GM19467 (cell line): Measurements from ENCODE around the gene ASF1A.
A peak's percentile ranks its signal among the peaks of the same experiment; 100 is the strongest.

ENCODE experiments used
- ATAC-seq: cut with Tn5 transposase; IDR thresholded peaks from one replicate; pipeline ENCODE4 v1.9.1; 2021; ENCODE audit warnings: mild to moderate bottlenecking, moderate library complexity; ENCODE audit not compliant: unreplicated experiment

The ASF1A gene

GRCh38 chr6:118881440-118882313 lies 12.3 kb upstream of the ASF1A start:
- peak; percentile 85 for ATAC-seq

- ATAC-seq = no peak
These were observed 11.5 kb upstream of the ASF1A start for GRCh38 chr6:118882314-118882905.

DNA sequence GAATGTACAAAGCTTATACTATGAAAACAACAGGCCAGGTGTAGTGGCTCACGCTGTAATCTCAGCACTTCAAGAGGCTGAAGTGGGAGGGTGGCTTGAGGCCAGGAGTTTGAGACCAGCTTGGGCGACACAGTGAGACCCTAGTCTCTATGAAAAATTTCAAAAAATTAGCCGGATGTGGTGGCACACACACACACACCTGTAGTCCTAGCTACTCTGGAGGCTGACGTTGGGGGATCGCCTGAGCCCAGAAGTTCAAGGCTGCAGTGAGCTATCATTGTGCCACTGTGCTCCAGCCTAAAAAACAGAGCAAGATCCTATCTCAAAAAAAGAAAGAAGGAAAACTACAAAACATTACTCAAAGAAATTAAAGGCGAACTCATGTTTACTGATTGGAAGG lies 7.3 kb upstream of the ASF1A start:
- ATAC-seq = no peak

GRCh38 chr6:118889163-118889562 lies 4.8 kb upstream of the ASF1A start:
- no peak for ATAC-seq

- ATAC-seq = no peak
These were observed 2.8 kb upstream of the ASF1A start for GRCh38 chr6:118890997-118891790.

DNA sequence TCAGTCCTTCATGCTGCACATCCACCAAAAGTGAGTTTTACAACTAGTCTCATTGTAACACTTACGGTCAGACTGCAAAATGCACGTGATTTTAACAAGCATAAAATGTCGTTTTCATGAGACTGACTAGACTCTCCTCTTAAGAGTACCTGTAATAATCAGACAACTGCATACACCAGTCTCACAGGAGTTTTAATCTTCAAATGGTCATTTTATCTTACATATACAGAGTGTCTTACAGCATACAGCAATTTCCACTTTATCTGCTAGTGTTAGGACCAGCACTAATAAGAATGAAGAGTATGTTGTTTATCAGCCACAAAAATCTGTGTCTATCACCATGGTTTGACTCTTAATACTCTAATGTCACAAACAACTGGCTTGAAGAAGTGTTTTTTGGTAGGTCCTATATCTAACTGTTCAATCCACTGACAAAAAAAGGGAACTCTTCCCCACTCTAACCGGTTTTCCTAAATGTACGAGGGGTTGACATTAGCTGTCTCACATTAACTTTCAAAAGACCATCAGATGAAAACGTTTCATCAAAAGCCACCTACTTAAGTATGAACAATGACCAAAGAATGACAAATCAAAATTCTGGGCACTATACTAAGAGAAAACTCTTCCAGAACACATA lies 1.5 kb upstream of the ASF1A start:
- ATAC-seq = no peak

GRCh38 chr6:118893064-118893806 lies 717 bp upstream of the ASF1A start:
- peak; percentile 2 for ATAC-seq

DNA sequence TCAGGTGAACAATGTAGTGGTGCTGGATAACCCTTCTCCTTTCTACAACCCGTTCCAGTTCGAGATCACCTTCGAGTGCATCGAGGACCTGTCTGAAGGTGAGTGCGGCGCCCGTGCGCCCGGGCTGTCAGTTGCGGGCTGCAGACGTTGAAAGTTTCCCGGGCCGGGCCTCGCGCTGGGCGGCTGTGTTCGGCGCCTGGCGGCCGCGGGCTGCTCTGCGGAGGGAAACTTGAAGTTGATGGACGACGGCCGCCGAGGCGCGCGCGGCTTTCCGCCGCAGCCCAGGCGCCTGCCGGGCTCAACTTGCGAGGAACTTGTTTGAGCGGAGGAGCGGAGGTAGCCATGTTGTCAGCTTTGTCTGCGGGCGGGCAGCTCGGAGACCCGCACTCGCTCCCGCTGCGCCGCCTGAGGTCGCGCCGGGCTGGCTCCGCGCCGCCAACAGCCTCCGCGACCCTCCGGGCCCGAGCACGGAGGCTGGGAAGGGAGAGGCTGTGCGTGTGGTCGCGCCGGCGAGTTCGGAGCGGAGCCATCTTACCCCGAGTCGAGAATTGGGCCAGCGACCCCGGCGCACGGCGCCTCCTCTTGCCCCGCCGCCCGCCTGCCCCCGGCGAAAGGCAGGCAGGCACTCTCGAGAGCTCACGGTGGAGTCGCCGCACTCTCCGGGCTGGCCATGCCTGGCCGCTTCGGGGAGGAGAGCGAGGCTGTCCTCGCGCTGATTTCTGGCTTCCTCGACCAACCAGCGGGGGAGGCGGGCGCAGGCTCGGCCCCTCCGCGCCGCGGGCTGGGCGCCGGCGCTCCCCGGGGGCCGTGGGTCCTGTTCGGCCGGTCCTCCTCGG lies 691 bp downstream of the ASF1A start:
- peak; percentile 38 for ATAC-seq

- no peak for ATAC-seq
These were observed 1.3 kb downstream of the ASF1A start for GRCh38 chr6:118895261-118895560.

- ATAC-seq = no peak
These were observed 1.9 kb downstream of the ASF1A start for GRCh38 chr6:118895859-118896258.

DNA sequence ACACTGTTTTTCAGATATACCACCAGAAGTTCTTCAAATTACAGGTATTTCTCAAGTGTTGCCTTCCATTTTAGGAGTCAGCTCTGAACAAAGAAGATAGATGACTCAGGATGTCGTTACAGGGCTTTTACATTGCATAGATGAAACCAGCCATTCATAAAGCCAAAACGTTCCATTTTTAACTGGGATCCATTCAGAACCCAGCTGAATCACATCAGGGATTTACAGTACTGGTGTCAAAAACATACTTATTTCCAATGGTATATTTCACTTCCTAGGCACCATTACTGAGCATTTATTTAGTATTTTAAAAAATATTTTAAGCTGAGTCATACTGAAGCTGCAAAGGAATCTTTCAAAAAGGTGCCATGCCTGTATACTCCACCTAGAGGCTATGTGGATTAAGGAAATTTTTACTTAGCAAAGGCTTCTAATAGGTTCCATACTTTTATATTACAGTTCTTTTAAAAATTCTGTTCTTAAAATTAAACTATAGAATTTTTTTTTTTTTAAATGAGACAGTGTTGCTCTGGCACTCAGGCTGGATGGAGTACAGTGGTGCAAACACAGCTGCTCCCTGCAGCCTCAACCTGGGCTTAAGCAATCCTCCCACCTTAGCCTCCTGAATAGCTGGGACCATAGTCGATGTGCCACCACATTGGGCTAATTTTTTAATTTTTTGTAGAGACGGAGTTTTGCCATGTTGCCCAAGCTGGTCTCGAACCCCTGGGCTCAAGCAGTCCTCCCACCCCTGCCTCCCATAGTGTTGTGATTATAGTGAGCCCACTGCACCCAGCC lies 2.6 kb downstream of the ASF1A start:
- no peak for ATAC-seq

DNA sequence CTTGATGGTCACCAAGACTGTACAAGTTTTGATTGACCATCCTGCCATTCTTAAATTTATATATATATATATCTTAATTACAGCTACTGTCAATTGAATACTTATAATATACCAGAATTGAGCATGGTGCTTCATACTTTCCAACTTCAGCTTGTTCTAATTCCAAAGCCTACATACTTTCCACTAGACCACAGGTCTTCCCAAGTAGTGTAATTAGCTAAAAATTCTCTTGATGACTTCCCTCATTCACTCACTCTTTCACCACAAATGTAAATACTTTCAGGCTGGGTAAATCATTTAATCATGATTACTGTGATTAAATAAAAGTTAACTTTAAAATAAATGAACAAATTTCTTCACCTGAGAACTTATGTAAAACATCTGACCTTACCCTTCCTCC lies 3.4 kb downstream of the ASF1A start:
- no peak for ATAC-seq

- ATAC-seq = no peak
These were observed 6.0 kb downstream of the ASF1A start for GRCh38 chr6:118899948-118900347.

DNA sequence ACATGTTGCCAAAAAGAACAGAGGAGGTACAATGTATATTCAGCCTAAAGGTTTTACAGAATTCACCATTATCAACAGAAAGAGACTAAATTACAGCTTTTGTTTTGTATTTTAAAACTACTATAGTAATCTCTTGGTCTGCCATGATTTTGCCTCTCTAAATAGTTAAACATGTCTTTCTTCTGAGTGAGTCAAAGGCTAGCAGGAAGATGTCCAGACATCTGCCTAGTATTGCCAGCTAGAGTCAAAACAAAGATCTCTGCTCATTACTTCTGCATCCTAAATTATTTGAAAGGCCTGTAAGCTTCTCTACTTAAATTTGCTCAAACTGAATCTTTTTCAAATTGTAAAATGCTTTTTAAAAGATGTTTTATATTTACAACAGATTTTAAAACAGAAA lies 8.8 kb downstream of the ASF1A start:
- no peak for ATAC-seq

DNA sequence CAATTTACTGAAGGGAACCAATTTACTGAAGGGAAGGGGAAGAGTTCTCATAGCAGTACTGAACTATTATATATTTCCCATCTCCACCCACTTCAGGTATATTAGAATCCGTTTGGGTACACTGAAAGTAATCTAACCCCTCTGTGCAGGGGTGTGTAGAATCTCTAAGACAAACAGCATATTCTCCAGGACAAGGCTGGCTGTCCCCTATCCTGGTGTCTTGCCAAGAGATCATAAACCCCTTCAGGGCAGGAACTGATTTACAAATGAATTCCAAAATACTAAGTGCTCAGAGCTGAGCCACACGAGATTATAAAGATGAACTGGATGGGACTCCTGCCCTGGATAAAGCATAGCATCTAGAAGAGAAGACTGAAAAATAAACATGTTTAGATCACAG lies 9.2 kb downstream of the ASF1A start:
- ATAC-seq = no peak

GRCh38 chr6:118903691-118904090 lies 9.7 kb downstream of the ASF1A start:
- no peak for ATAC-seq

DNA sequence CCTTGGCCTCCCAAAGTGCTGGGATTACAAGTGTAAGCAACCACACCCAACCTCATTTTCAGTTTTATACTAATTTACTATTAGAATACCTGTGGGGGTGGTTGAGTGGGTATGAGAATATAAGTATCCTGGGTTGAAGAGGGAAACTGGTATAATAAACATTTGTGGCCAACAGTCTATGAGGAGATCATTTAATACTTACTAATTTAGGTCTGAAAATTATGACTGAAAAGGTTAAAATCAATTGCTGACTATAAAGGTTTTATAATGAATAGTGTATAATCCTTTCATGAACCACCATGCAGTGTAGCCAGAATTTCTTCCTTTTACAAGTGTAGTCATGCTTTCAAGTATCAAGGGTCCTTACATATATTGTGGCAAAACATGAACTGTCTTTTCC lies 11.1 kb downstream of the ASF1A start:
- ATAC-seq = no peak

DNA sequence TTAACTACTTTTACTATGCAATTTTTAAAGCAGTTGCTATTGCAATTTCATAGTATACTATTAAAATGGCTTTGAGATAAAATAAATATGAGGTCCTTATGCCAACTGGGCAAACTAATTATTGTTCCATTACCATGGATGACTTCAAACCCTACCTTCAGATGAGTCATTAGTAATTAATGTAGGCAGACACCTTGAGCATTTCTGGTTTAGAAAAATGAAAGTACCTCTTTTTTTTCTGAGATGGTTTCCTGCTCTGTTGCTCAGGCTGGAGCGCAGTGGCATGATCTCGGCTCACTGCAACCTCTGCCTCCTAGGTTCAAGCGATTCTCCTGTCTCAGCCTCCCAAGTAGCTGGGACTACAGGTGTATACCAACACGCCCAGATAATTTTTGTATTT lies 11.9 kb downstream of the ASF1A start:
- no peak for ATAC-seq

DNA sequence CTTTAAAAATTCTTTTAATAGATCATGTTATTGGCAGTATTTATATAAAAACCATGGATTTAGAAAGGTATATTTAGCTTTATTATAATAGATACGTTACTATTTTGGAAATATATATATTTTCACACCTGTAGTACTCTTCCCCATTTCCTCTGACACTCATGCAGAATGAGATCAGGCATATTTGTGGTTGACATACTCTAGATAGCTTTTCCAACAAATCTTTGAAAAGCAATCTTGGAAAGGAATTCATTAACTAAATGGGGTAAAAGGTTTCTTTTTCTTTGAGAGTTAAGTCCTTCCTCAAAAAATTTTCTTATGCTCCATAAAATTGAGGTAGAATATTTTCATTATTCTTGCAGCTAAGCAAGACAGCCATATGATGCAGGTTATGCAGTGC lies 14.5 kb downstream of the ASF1A start:
- ATAC-seq = no peak
